HCT116 (cell line): ENCODE results near the gene USP46. TPM values are rescaled to one million over a fixed set of nuclear protein-coding genes. Genes with fewer than 3 reads are reported as not detected.

Experiments used
- ATAC-seq: fragments of 200-7000 bp; cut with Tn5 transposase; 2 replicates; pipeline ENCODE4 v1.9.1; 2020; ENCODE audit warnings: mild to moderate bottlenecking, moderate library complexity
- BruUV-seq: library from RNA; stranded (reverse); fragments of 400-500 nt; replicated peaks from 2 replicates; lab custom pipeline; 2021; lab: Mats Ljungman, UMichigan
- CTCF ChIA-PET: fragments of 300-600 bp; sonication (Branson Sonifier 250); formaldehyde crosslinking; loops from one replicate; lab custom pipeline; 2021; ENCODE audit warnings: antibody characterized with exemption; lab: Charles Lee
- POLR2A ChIA-PET: fragments of 300-600, 350-600 bp; sonication (Branson Sonifier 250); formaldehyde crosslinking; loops from one replicate; lab custom pipeline; 2021; ENCODE audit warnings: antibody characterized with exemption; lab: Charles Lee
- RAD21 ChIA-PET, 2 experiments: fragments of 300-600 bp; sonication (Branson Sonifier 250); formaldehyde crosslinking; loops; one replicate each; lab custom pipeline; 2023; ENCODE audit warnings: low total read pairs in 2 of 2; ENCODE audit not compliant: uncharacterized antibody in 2 of 2, unreplicated experiment in 2 of 2, low non-redundant PET in 1 of 2; lab: Charles Lee
- DNase-seq: peaks from one replicate; pipeline ENCODE4 v3.0.0-alpha.2; 2010; ENCODE audit warnings: low read depth, low spot score
- H2AFZ ChIP-seq: fragments of 200-600 bp; shearing (Covaris generic), sonication (generic); 2 replicates; pipeline ENCODE4 v1.6.1; 2017; ENCODE audit warnings: low read depth, mixed run types, mixed read lengths, antibody characterized with exemption, low read length; ENCODE audit not compliant: poor library complexity, severe bottlenecking
- H3K27ac ChIP-seq: 2 replicates; pipeline ENCODE4 v1.5.1; 2012; ENCODE audit warnings: low read depth, low read length
- H3K27me3 ChIP-seq: fragments of 200-600 bp; sonication (generic); 2 replicates; pipeline ENCODE4 v1.6.1; 2016; ENCODE audit warnings: mixed run types, low read length, mixed read lengths; ENCODE audit not compliant: insufficient read depth
- H3K36me3 ChIP-seq, 2 experiments: fragments of 200-500 bp in 1 of 2; fragments of 200-600 bp in 1 of 2; sonication (Bioruptor generic) in 1 of 2; sonication (generic) in 1 of 2; 2 replicates each; pipeline versions ENCODE4 v1.5.1 to v1.6.1; 2014 to 2016; ENCODE audit warnings: low read length in 2 of 2, inconsistent platforms in 1 of 2, mixed read lengths in 1 of 2, mixed run types in 1 of 2; ENCODE audit not compliant: insufficient read depth in 2 of 2, control insufficient read depth in 1 of 2
- H3K4me1 ChIP-seq, 2 experiments: fragments of 200-600 bp in 1 of 2; sonication (generic) in 1 of 2; 2 replicates each; pipeline versions ENCODE4 v1.5.1 to v1.6.1; 2012 to 2017; ENCODE audit warnings: low read length in 2 of 2, inconsistent platforms in 1 of 2, mild to moderate bottlenecking in 1 of 2, mixed read lengths in 1 of 2, mixed run types in 1 of 2, moderate library complexity in 1 of 2; ENCODE audit not compliant: insufficient read depth in 2 of 2, control insufficient read depth in 1 of 2
- H3K4me2 ChIP-seq: fragments of 200-600 bp; sonication (generic); 2 replicates; pipeline ENCODE4 v1.6.1; 2017; ENCODE audit warnings: mixed run types, low read length, mixed read lengths
- H3K4me3 ChIP-seq, 2 experiments: fragments of 200-600 bp in 1 of 2; sonication (generic) in 1 of 2; replicated peaks in 1 of 2; 2 replicates each; pipeline ENCODE4 v1.5.1; 2011 to 2016; ENCODE audit warnings: low read length in 2 of 2, control low read depth in 1 of 2, low read depth in 1 of 2, mild to moderate bottlenecking in 1 of 2, mixed read lengths in 1 of 2, mixed run types in 1 of 2
- H3K79me2 ChIP-seq: fragments of 200-600 bp; sonication (generic); 2 replicates; pipeline ENCODE4 v1.6.1; 2017; ENCODE audit warnings: mild to moderate bottlenecking, mixed run types, low read length, moderate library complexity, mixed read lengths; ENCODE audit not compliant: insufficient read depth
- H3K9ac ChIP-seq: fragments of 200-600 bp; sonication (generic); 2 replicates; pipeline ENCODE4 v1.6.1; 2016; ENCODE audit warnings: low read length, mixed read lengths
- H3K9me2 ChIP-seq: fragments of 200-600 bp; sonication (generic), shearing (Covaris generic); 2 replicates; pipeline ENCODE4 v1.6.1; 2017; ENCODE audit warnings: mixed run types, mild to moderate bottlenecking, moderate library complexity; ENCODE audit not compliant: insufficient read depth
- H3K9me3 ChIP-seq, 2 experiments: fragments of 200-500 bp in 1 of 2; fragments of 200-600 bp in 1 of 2; sonication (Bioruptor generic) in 1 of 2; sonication (generic) in 1 of 2; 2 replicates each; pipeline ENCODE4 v1.6.1; 2014 to 2017; ENCODE audit warnings: low read length in 2 of 2, mixed read lengths in 2 of 2, inconsistent platforms in 1 of 2, low read depth in 1 of 2, mild to moderate bottlenecking in 1 of 2, mixed run types in 1 of 2, moderate library complexity in 1 of 2; ENCODE audit not compliant: control insufficient read depth in 1 of 2, insufficient read depth in 1 of 2
- H4K20me1 ChIP-seq: fragments of 200-600 bp; sonication (generic), shearing (Covaris generic); 2 replicates; pipeline ENCODE4 v1.6.1; 2017; ENCODE audit warnings: mixed run types, mild to moderate bottlenecking, moderate library complexity; ENCODE audit not compliant: insufficient read depth
- CEBPB ChIP-seq: IDR thresholded peaks from 2 replicates; pipeline ENCODE4 v1.6.1; 2012; ENCODE audit warnings: low read depth
- ELF1 ChIP-seq: IDR thresholded peaks from 2 replicates; pipeline ENCODE4 v1.6.1; 2012; ENCODE audit warnings: low read depth, borderline replicate concordance
- EZH2phosphoT487 ChIP-seq: fragments of 200-600 bp; IDR thresholded peaks from 2 replicates; pipeline ENCODE4 v1.6.1; 2018; ENCODE audit warnings: antibody characterized with exemption, borderline replicate concordance
- JUND ChIP-seq: IDR thresholded peaks from 2 replicates; pipeline ENCODE4 v1.6.1; 2012
- POLR2A ChIP-seq: IDR thresholded peaks from 2 replicates; pipeline ENCODE4 v1.7.0; 2011; ENCODE audit warnings: borderline replicate concordance; ENCODE audit not compliant: insufficient read depth, insufficient read length; ENCODE audit errors: extremely low read depth
- REST ChIP-seq: IDR thresholded peaks from 2 replicates; pipeline ENCODE4 v1.6.1; 2012; ENCODE audit warnings: low read depth
- SIN3A ChIP-seq: IDR thresholded peaks from 2 replicates; pipeline ENCODE4 v1.6.1; 2012; ENCODE audit warnings: low read depth
- TCF7L2 ChIP-seq: IDR thresholded peaks from 2 replicates; pipeline ENCODE4 v1.7.0; 2011; ENCODE audit warnings: borderline replicate concordance, inconsistent platforms; ENCODE audit not compliant: insufficient read depth, insufficient read length; ENCODE audit errors: extremely low read depth
- ZFX ChIP-seq: fragments of 450-650 bp; IDR thresholded peaks from 2 replicates; pipeline ENCODE4 v1.6.1; 2017
- ZNF274 ChIP-seq: fragments of 200-500 bp; sonication (Bioruptor generic); IDR thresholded peaks from 2 replicates; pipeline ENCODE4 v1.6.1; 2014; ENCODE audit warnings: mild to moderate bottlenecking, low read depth, low read length, inconsistent platforms
- intact Hi-C: fragments of 100-400 bp; cut with micrococcal nuclease; formaldehyde crosslinking; loops from 2 replicates; pipeline ENCODE4 v1.10.0; 2022
- total RNA-seq: library from RNA; stranded (reverse); gene quantifications from one replicate; pipeline ENCODE4 v1.2.1, GENCODE V29; 2021; ENCODE audit not compliant: unreplicated experiment
- TF ChIP-seq, protein P1 (sequence below), 3 experiments: fragments of 200-600 bp in 1 of 3; sonication (generic) in 1 of 3; IDR thresholded peaks in 2 of 3; conservative IDR thresholded peaks in 1 of 3; 2 replicates each; pipeline ENCODE4 v1.5.1; 2012 to 2017; ENCODE audit warnings: low read depth in 2 of 3, low read length in 2 of 3, antibody characterized with exemption in 1 of 3, borderline replicate concordance in 1 of 3, control low read depth in 1 of 3, mild to moderate bottlenecking in 1 of 3, mixed read lengths in 1 of 3, mixed run types in 1 of 3, moderate library complexity in 1 of 3; ENCODE audit not compliant: insufficient read depth in 1 of 3
- TF ChIP-seq, protein P2 (sequence below): IDR thresholded peaks from 2 replicates; pipeline ENCODE4 v1.6.1; 2011; ENCODE audit warnings: mild to moderate bottlenecking, low read length, moderate library complexity; ENCODE audit not compliant: insufficient replicate concordance; ENCODE audit errors: extremely low read depth
- TF ChIP-seq, protein P3 (sequence below): IDR thresholded peaks from 2 replicates; pipeline ENCODE4 v1.6.1; 2012

USP46 gene
- total RNA-seq, 1 experiment from 2014 or later: 36.6 TPM

DNA sequence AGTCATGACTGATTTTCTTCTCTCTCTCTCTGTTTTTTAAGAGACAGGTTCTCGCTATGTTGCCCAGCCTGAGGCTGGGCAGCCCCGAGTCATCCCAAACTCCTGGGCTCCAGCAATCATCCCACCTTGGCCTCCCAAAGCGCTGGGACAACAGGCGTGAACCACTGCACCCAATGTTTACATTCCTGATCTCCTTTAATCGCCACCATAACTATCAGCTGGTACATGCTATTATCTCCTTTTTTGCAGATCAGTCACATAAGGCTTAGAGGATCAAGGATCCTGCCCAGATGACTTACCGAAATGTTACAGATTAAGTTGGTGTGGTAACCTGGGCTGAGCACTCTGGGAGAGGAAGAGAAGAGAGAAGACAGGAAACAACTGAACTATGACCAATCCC lies 1.5 kb upstream of the USP46 start:
- TF ChIP-seq TCF7L2: no peak
- no peak for TF ChIP-seq POLR2A
- TF ChIP-seq, protein P1, sequence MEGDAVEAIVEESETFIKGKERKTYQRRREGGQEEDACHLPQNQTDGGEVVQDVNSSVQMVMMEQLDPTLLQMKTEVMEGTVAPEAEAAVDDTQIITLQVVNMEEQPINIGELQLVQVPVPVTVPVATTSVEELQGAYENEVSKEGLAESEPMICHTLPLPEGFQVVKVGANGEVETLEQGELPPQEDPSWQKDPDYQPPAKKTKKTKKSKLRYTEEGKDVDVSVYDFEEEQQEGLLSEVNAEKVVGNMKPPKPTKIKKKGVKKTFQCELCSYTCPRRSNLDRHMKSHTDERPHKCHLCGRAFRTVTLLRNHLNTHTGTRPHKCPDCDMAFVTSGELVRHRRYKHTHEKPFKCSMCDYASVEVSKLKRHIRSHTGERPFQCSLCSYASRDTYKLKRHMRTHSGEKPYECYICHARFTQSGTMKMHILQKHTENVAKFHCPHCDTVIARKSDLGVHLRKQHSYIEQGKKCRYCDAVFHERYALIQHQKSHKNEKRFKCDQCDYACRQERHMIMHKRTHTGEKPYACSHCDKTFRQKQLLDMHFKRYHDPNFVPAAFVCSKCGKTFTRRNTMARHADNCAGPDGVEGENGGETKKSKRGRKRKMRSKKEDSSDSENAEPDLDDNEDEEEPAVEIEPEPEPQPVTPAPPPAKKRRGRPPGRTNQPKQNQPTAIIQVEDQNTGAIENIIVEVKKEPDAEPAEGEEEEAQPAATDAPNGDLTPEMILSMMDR (IDR thresholded peaks at IDR 0.05 in 2 of 3, conservative IDR thresholded peaks at IDR 0.05 in 1 of 3; ENCODE audit: borderline replicate concordance in 1 of 3, insufficient read depth in 1 of 3, low read depth in 2 of 3, low read length in 2 of 3): no peak
- no peak for TF ChIP-seq SIN3A
- TF ChIP-seq JUND: no peak
- TF ChIP-seq, protein P2, sequence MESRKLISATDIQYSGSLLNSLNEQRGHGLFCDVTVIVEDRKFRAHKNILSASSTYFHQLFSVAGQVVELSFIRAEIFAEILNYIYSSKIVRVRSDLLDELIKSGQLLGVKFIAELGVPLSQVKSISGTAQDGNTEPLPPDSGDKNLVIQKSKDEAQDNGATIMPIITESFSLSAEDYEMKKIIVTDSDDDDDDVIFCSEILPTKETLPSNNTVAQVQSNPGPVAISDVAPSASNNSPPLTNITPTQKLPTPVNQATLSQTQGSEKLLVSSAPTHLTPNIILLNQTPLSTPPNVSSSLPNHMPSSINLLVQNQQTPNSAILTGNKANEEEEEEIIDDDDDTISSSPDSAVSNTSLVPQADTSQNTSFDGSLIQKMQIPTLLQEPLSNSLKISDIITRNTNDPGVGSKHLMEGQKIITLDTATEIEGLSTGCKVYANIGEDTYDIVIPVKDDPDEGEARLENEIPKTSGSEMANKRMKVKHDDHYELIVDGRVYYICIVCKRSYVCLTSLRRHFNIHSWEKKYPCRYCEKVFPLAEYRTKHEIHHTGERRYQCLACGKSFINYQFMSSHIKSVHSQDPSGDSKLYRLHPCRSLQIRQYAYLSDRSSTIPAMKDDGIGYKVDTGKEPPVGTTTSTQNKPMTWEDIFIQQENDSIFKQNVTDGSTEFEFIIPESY: no peak
- no peak for TF ChIP-seq EZH2phosphoT487
- TF ChIP-seq REST: no peak
- TF ChIP-seq ZNF274: no peak
- no peak for TF ChIP-seq CEBPB
- TF ChIP-seq ZFX: no peak
- no peak for TF ChIP-seq ELF1
- TF ChIP-seq, protein P3, sequence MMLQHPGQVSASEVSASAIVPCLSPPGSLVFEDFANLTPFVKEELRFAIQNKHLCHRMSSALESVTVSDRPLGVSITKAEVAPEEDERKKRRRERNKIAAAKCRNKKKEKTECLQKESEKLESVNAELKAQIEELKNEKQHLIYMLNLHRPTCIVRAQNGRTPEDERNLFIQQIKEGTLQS: no peak
- intact Hi-C loops: loop anchor here (2.0 kb wide), 1 partner anchor 52 kb away; no protein-coding TSS in a partner anchor
- Histone ChIP-seq H3K4me1 (peaks cover 19 to 49% of the 10 kb centered on the region in 2 experiments), H3K27me3 (no peaks in the 10 kb centered on the region), H3K9ac (no peak overlapping the region), H4K20me1 (no peaks in the 10 kb centered on the region), H3K79me2 (peaks cover 29% of the 10 kb centered on the region), H3K27ac (no peak overlapping the region), H3K9me2 (no peaks in the 10 kb centered on the region), H3K4me2 (peak overlapping the region; percentile 83), H2AFZ (no peak overlapping the region), H3K4me3 (peak overlapping the region in 1 of 2 experiments; percentile 75; a peak in 2 of 4 replicates), H3K36me3 (no peaks in the 10 kb centered on the region), H3K9me3 (no peaks in the 10 kb centered on the region)
- ChIA-PET POLR2A (no interaction called here), RAD21 (interaction anchor here in 1 of 2 experiments (0.6 kb wide), 1 partner anchor 30 kb away, joined by 3 read pairs; no protein-coding TSS in a partner anchor), CTCF (no interaction called here)
- DNase-seq (no peak), ATAC-seq (no peak)
- no TSS peak for BruUV-seq
